GM23338 (cell line): Measurements from ENCODE around the gene XPC.

Experiments
- CTCF ChIP-seq, 2 experiments: fragments of 200-600 bp in 1 of 2; sonication (generic) in 1 of 2; conservative IDR thresholded peaks; 2 replicates each; pipeline versions ENCODE4 v1.5.1 to v1.6.1; 2016 to 2017; ENCODE audit warnings: antibody characterized with exemption in 2 of 2, low read depth in 2 of 2, mild to moderate bottlenecking in 2 of 2, moderate library complexity in 1 of 2
- POLR2AphosphoS5 ChIP-seq: IDR thresholded peaks from 2 replicates; pipeline ENCODE4 v1.6.1; 2016; ENCODE audit warnings: antibody characterized with exemption, low read depth
- STAT1 ChIP-seq: IDR thresholded peaks from one replicate; pipeline ENCODE4 v1.6.1; 2016; ENCODE audit warnings: antibody characterized with exemption; ENCODE audit not compliant: unreplicated experiment
- ZNF331 ChIP-seq: fragments of 250-450 bp; sonication (Bioruptor Pico); IDR thresholded peaks from 2 replicates; pipeline ENCODE4 v1.5.0; 2020; ENCODE audit warnings: low read depth, mild to moderate bottlenecking, moderate library complexity

GRCh38 chr3:14174483-14174882 is 3.9 kb downstream of the XPC start:
- no peak for TF ChIP-seq CTCF (conservative IDR thresholded peaks at IDR 0.05; ENCODE audit: low read depth in 2 of 2)
- no peak for TF ChIP-seq STAT1
- no peak for TF ChIP-seq POLR2AphosphoS5
- no peak for TF ChIP-seq ZNF331 (CRISPR knock-in tag)
